SU-DHL-6 (cell line): ENCODE results near the gene SGSM1.

ENCODE experiments used
- CTCF ChIP-seq: fragments of 200-600 bp; sonication (generic); IDR thresholded peaks from one replicate; pipeline ENCODE4 v1.5.1; 2017; ENCODE audit warnings: antibody characterized with exemption, mild to moderate bottlenecking, low read length, moderate library complexity; ENCODE audit not compliant: insufficient read depth, poor library complexity, severe bottlenecking
- EZH2phosphoT487 ChIP-seq: fragments of 200-600 bp; sonication (generic), shearing (Covaris generic); conservative IDR thresholded peaks from 2 replicates; pipeline ENCODE4 v1.6.1; 2018; ENCODE audit warnings: mild to moderate bottlenecking, antibody characterized with exemption, low read length, moderate library complexity, mixed read lengths

- TF ChIP-seq CTCF = no peak
- TF ChIP-seq EZH2phosphoT487 = no peak
Observed at GRCh38 chr22:24976442-24977218, 170.6 kb downstream of the SGSM1 start.
